Neural cell (in vitro differentiated cells): ENCODE data around the gene BMP2. TPM values are rescaled to one million over a fixed set of nuclear protein-coding genes. Genes with fewer than 3 reads are reported as not detected.

Source experiments
- H2AFZ ChIP-seq: fragments of 200-600, 300-800 bp; sonication (generic), shearing (Covaris generic); 2 replicates; pipeline ENCODE4 v1.6.0; 2014; ENCODE audit warnings: low read depth, mild to moderate bottlenecking, antibody characterized with exemption, low read length, moderate library complexity
- H3F3A ChIP-seq: fragments of 200-600 bp; shearing (Covaris generic); 2 replicates; pipeline ENCODE4 v1.6.1; 2016; ENCODE audit warnings: mild to moderate bottlenecking, moderate library complexity, mixed read lengths, antibody characterized with exemption, low read length; ENCODE audit not compliant: insufficient read depth, poor library complexity, severe bottlenecking
- H3K27ac ChIP-seq: fragments of 200-600, 300-800 bp; sonication (generic), shearing (Covaris generic); 2 replicates; pipeline ENCODE4 v1.5.1; 2014; ENCODE audit warnings: mild to moderate bottlenecking, low read length, moderate library complexity
- H3K27me3 ChIP-seq: fragments of 300-800, 200-600 bp; sonication (generic), shearing (Covaris generic); 2 replicates; pipeline ENCODE4 v1.6.0; 2014; ENCODE audit warnings: mild to moderate bottlenecking, low read depth, low read length, moderate library complexity; ENCODE audit not compliant: insufficient read depth
- H3K36me3 ChIP-seq: fragments of 300-800, 200-600 bp; sonication (generic), shearing (Covaris generic); 2 replicates; pipeline ENCODE4 v1.5.1; 2014; ENCODE audit warnings: mild to moderate bottlenecking, antibody characterized with exemption, low read length, moderate library complexity; ENCODE audit not compliant: insufficient read depth
- H3K4me2 ChIP-seq: fragments of 300-800, 200-600 bp; sonication (generic), shearing (Covaris generic); 2 replicates; pipeline ENCODE4 v1.6.0; 2014; ENCODE audit warnings: mild to moderate bottlenecking, low read length
- H3K4me3 ChIP-seq: fragments of 300-800, 200-600 bp; sonication (generic), shearing (Covaris generic); 2 replicates; pipeline ENCODE4 v1.5.1; 2014; ENCODE audit warnings: mild to moderate bottlenecking, low read length, moderate library complexity
- H3K79me2 ChIP-seq: fragments of 200-600 bp; shearing (Covaris generic); replicated peaks from 2 replicates; pipeline ENCODE4 v1.6.0; 2014; ENCODE audit warnings: mild to moderate bottlenecking, low read length, moderate library complexity; ENCODE audit not compliant: insufficient read depth
- H3K9ac ChIP-seq: fragments of 300-800, 200-600 bp; sonication (generic), shearing (Covaris generic); 2 replicates; pipeline ENCODE4 v1.6.1; 2016; ENCODE audit warnings: mild to moderate bottlenecking, low read length, mixed read lengths
- H3K9me2 ChIP-seq: fragments of 200-600 bp; shearing (Covaris generic); 2 replicates; pipeline ENCODE4 v1.6.1; 2016; ENCODE audit warnings: mild to moderate bottlenecking, low read length, mixed read lengths; ENCODE audit not compliant: insufficient read depth
- H3K9me3 ChIP-seq: fragments of 200-600, 300-800 bp; sonication (generic), shearing (Covaris generic); 2 replicates; pipeline ENCODE4 v1.6.1; 2016; ENCODE audit warnings: mild to moderate bottlenecking, mixed run types, low read length, moderate library complexity, mixed read lengths
- H4K20me1 ChIP-seq: fragments of 200-600 bp; shearing (Covaris generic); 2 replicates; pipeline ENCODE4 v1.6.1; 2016; ENCODE audit warnings: mild to moderate bottlenecking, mixed run types; ENCODE audit not compliant: insufficient read depth
- EP300 ChIP-seq: fragments of 450-650 bp; conservative IDR thresholded peaks from 2 replicates; pipeline ENCODE4 v1.6.1; 2014; ENCODE audit warnings: antibody characterized with exemption, mild to moderate bottlenecking, moderate library complexity; ENCODE audit not compliant: poor library complexity, severe bottlenecking
- EZH2 ChIP-seq: fragments of 200-600, 300-800 bp; shearing (Covaris generic), sonication (generic); IDR thresholded peaks from 2 replicates; pipeline ENCODE4 v1.6.1; 2014; ENCODE audit warnings: antibody characterized with exemption, low read length, borderline replicate concordance, mild to moderate bottlenecking; ENCODE audit not compliant: insufficient read depth, poor library complexity, severe bottlenecking
- MXI1 ChIP-seq: fragments of 450-650 bp; conservative IDR thresholded peaks from 2 replicates; pipeline ENCODE4 v1.6.1; 2014; ENCODE audit warnings: antibody characterized with exemption, mild to moderate bottlenecking; ENCODE audit not compliant: poor library complexity, severe bottlenecking
- POLR2AphosphoS5 ChIP-seq: IDR thresholded peaks from 2 replicates; pipeline ENCODE4 v1.6.1; 2012
- RAD21 ChIP-seq: fragments of 450-650 bp; conservative IDR thresholded peaks from 2 replicates; pipeline ENCODE4 v1.6.1; 2014; ENCODE audit warnings: antibody characterized with exemption, mild to moderate bottlenecking, moderate library complexity
- REST ChIP-seq: IDR thresholded peaks from 2 replicates; pipeline ENCODE4 v1.6.1; 2012; ENCODE audit warnings: borderline replicate concordance
- SMC3 ChIP-seq: fragments of 450-650 bp; conservative IDR thresholded peaks from 2 replicates; pipeline ENCODE4 v1.6.1; 2014; ENCODE audit warnings: antibody characterized with exemption, mild to moderate bottlenecking, moderate library complexity; ENCODE audit not compliant: poor library complexity
- TAF1 ChIP-seq: IDR thresholded peaks from 2 replicates; pipeline ENCODE4 v1.6.1; 2012; ENCODE audit warnings: low read depth
- polyA plus RNA-seq: library from polyadenylated mRNA; depleted of rRNA; stranded (reverse); fragments of >200 nt; gene quantifications from 2 replicates; pipeline ENCODE4 v1.2.3, GENCODE V29; 2014
- TF ChIP-seq, protein P1 (sequence below): fragments of 450-650 bp; IDR thresholded peaks from 2 replicates; pipeline ENCODE4 v1.5.1; 2014; ENCODE audit warnings: antibody characterized with exemption, mild to moderate bottlenecking, moderate library complexity; ENCODE audit not compliant: poor library complexity, severe bottlenecking

The BMP2 gene
- polyA plus RNA-seq, 1 donor from 2014 or later = 1.1 TPM

GRCh38 chr20:6827472-6827871 lies 60.0 kb downstream of the BMP2 start:
- no peak overlapping the region for H2AFZ ChIP-seq
- no peaks in the 10 kb centered on the region for H3K9me3 ChIP-seq
- no peaks in the 10 kb centered on the region for H3K9me2 ChIP-seq
- H3K9ac ChIP-seq = no peak overlapping the region
- no peak overlapping the region for H3K4me2 ChIP-seq
- H3K27me3 ChIP-seq = no peaks in the 10 kb centered on the region
- no peaks in the 10 kb centered on the region for H3K36me3 ChIP-seq
- H3F3A ChIP-seq = no peaks in the 10 kb centered on the region
- TF ChIP-seq RAD21 = no peak
- no peak for TF ChIP-seq TAF1
- TF ChIP-seq SMC3 = no peak
- no peak for TF ChIP-seq EP300
- TF ChIP-seq REST = no peak
- no peak for TF ChIP-seq EZH2
- no peak for TF ChIP-seq POLR2AphosphoS5
- no peak for TF ChIP-seq MXI1
- TF ChIP-seq, protein P1, sequence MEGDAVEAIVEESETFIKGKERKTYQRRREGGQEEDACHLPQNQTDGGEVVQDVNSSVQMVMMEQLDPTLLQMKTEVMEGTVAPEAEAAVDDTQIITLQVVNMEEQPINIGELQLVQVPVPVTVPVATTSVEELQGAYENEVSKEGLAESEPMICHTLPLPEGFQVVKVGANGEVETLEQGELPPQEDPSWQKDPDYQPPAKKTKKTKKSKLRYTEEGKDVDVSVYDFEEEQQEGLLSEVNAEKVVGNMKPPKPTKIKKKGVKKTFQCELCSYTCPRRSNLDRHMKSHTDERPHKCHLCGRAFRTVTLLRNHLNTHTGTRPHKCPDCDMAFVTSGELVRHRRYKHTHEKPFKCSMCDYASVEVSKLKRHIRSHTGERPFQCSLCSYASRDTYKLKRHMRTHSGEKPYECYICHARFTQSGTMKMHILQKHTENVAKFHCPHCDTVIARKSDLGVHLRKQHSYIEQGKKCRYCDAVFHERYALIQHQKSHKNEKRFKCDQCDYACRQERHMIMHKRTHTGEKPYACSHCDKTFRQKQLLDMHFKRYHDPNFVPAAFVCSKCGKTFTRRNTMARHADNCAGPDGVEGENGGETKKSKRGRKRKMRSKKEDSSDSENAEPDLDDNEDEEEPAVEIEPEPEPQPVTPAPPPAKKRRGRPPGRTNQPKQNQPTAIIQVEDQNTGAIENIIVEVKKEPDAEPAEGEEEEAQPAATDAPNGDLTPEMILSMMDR = no peak
- no peak overlapping the region for H3K27ac ChIP-seq
- H3K4me3 ChIP-seq = no peak overlapping the region
- H4K20me1 ChIP-seq = no peaks in the 10 kb centered on the region
- H3K79me2 ChIP-seq = no peaks in the 10 kb centered on the region

GRCh38 chr20:6828794-6829423 lies 61.4 kb downstream of the BMP2 start:
- TF ChIP-seq REST (no peak), SMC3 (peak; percentile 81), RAD21 (peak; percentile 71), POLR2AphosphoS5 (no peak)
- TF ChIP-seq, protein P1 = peak; percentile 79
- no peak overlapping the region for H3K27ac ChIP-seq
- H3K36me3 ChIP-seq = no peaks in the 10 kb centered on the region
- H4K20me1 ChIP-seq = no peaks in the 10 kb centered on the region
- no peaks in the 10 kb centered on the region for H3K9me3 ChIP-seq
- H3K4me3 ChIP-seq = no peak overlapping the region
- no peaks in the 10 kb centered on the region for H3K27me3 ChIP-seq
- no peak overlapping the region for H2AFZ ChIP-seq
- no peak overlapping the region for H3K4me2 ChIP-seq
- H3F3A ChIP-seq = no peaks in the 10 kb centered on the region
- no peaks in the 10 kb centered on the region for H3K9me2 ChIP-seq
- no peaks in the 10 kb centered on the region for H3K79me2 ChIP-seq
- no peak overlapping the region for H3K9ac ChIP-seq
